CD4-positive, alpha-beta memory T cell (primary cell): Measurements from ENCODE around the gene FAM131C. TPM values are rescaled to one million over a fixed set of nuclear protein-coding genes. Genes with fewer than 3 reads are reported as not detected.

ENCODE experiments used
- CTCF ChIA-PET: fragments of 350-600 bp; sonication (Branson Sonifier 250); formaldehyde crosslinking; loops from one replicate; lab custom pipeline; 2021; ENCODE audit warnings: inconsistent platforms; ENCODE audit not compliant: partially characterized antibody; lab: Charles Lee
- POLR2A ChIA-PET: fragments of 350-600 bp; sonication (Branson Sonifier 250); formaldehyde crosslinking; loops from one replicate; lab custom pipeline; 2021; ENCODE audit not compliant: partially characterized antibody; lab: Charles Lee
- DNase-seq, 5 donors: peaks; one replicate each; pipeline versions ENCODE4 v3.0.0 to v3.0.0-alpha.2; 2020 to 2022; ENCODE audit warnings: mixed read lengths in 1 of 5
- H3K27ac ChIP-seq: one replicate; pipeline ENCODE4 v1.7.0; 2013; ENCODE audit warnings: low read depth, low read length
- H3K27me3 ChIP-seq: 2 replicates; pipeline ENCODE4 v1.7.0; 2013; ENCODE audit warnings: mild to moderate bottlenecking, low read length, moderate library complexity; ENCODE audit not compliant: insufficient read depth
- H3K36me3 ChIP-seq: 2 replicates; pipeline ENCODE4 v1.7.0; 2013; ENCODE audit warnings: mild to moderate bottlenecking, low read length, moderate library complexity; ENCODE audit not compliant: insufficient read depth
- H3K4me1 ChIP-seq: 2 replicates; pipeline ENCODE4 v1.7.0; 2013; ENCODE audit warnings: mild to moderate bottlenecking, low read length, moderate library complexity; ENCODE audit not compliant: insufficient read depth
- H3K4me3 ChIP-seq, 2 donors: one replicate each; pipeline ENCODE4 v1.7.0; 2013; ENCODE audit warnings: low read length in 2 of 2, mild to moderate bottlenecking in 1 of 2
- H3K9me3 ChIP-seq, 2 donors: one replicate each; pipeline ENCODE4 v1.7.0; 2013; ENCODE audit warnings: low read length in 2 of 2, control low read depth in 1 of 2; ENCODE audit not compliant: control insufficient read depth in 1 of 2
- H3K27ac Mint-ChIP-seq, 7 donors: one replicate each; pipeline ENCODE4 v1.8.0; 2020 to 2021; ENCODE audit warnings: mixed read lengths in 7 of 7, mild to moderate bottlenecking in 6 of 7, inconsistent platforms in 3 of 7, moderate library complexity in 3 of 7
- H3K27me3 Mint-ChIP-seq, 2 donors: one replicate each; pipeline ENCODE4 v1.8.0; 2020 to 2021; ENCODE audit warnings: mixed read lengths in 2 of 2
- H3K36me3 Mint-ChIP-seq, 2 donors: one replicate each; pipeline ENCODE4 v1.8.0; 2020 to 2021; ENCODE audit warnings: mixed read lengths in 2 of 2, inconsistent platforms in 1 of 2, mild to moderate bottlenecking in 1 of 2
- H3K4me1 Mint-ChIP-seq, 4 donors: one replicate each; pipeline ENCODE4 v1.8.0; 2020 to 2021; ENCODE audit warnings: mixed read lengths in 4 of 4, mild to moderate bottlenecking in 1 of 4
- H3K4me3 Mint-ChIP-seq, 8 donors: one replicate each; pipeline ENCODE4 v1.8.0; 2020 to 2021; ENCODE audit warnings: mixed read lengths in 8 of 8, mild to moderate bottlenecking in 7 of 8, moderate library complexity in 6 of 8, inconsistent platforms in 3 of 8
- H3K9me3 Mint-ChIP-seq, 8 donors: one replicate each; pipeline ENCODE4 v1.8.0; 2020 to 2021; ENCODE audit warnings: mixed read lengths in 8 of 8, mild to moderate bottlenecking in 5 of 8, inconsistent platforms in 3 of 8, moderate library complexity in 1 of 8
- intact Hi-C: fragments of 100-400 bp; cut with micrococcal nuclease; formaldehyde crosslinking; loops from one replicate; pipeline ENCODE4 v1.15.1; 2023
- polyA plus RNA-seq, 2 donors: library from polyadenylated mRNA; unstranded; fragments of 300-500 nt; fragmentation: Illumina TruSeq; gene quantifications; one replicate each; pipeline ENCODE4 v1.2.3, GENCODE V29; 2021
- total RNA-seq, 2 experiments: library from RNA; stranded (reverse); gene quantifications; one replicate each; pipeline ENCODE4 v1.2.3, GENCODE V29; 2021

The FAM131C gene
- total and polyA plus RNA-seq, 4 experiments from 2014 or later, result 0.11 TPM; not detected in 3

- H3K4me1 Mint-ChIP-seq, result peaks cover 14 to 39% (median 25%) of the 10 kb centered on the region in 4 donors
- Histone ChIP-seq H3K27me3 (peaks cover 7% of the 10 kb centered on the region), H3K27ac (no peak overlapping the region), H3K4me1 (peaks cover 27% of the 10 kb centered on the region), H3K4me3 (no peak overlapping the region), H3K9me3 (no peaks in the 10 kb centered on the region), H3K36me3 (no peaks in the 10 kb centered on the region)
- no peak overlapping the region for H3K27ac Mint-ChIP-seq
- DNase-seq, result no peak
- CTCF ChIA-PET, result interaction anchor here (0.7 to 4.0 kb wide), 6 partner anchors 8 to 173 kb away, joined by 3 to 18 read pairs (median 4); no protein-coding TSS in a partner anchor
- H3K36me3 Mint-ChIP-seq, result no peaks in the 10 kb centered on the region
- peaks cover 0 to 2% (median 0%) of the 10 kb centered on the region in 8 donors for H3K9me3 Mint-ChIP-seq
- peak overlapping the region in 1 of 8 donors; percentile 15 for H3K4me3 Mint-ChIP-seq
- POLR2A ChIA-PET, result interaction anchor here (2.1 kb wide), 1 partner anchor 8 kb away, joined by 7 read pairs; no protein-coding TSS in a partner anchor
- peaks cover 6 to 11% of the 10 kb centered on the region in 2 donors for H3K27me3 Mint-ChIP-seq
- intact Hi-C loops, result no loop called here
Measured at GRCh38 chr1:16070640-16071355, 2.7 kb downstream of the FAM131C start.

DNA sequence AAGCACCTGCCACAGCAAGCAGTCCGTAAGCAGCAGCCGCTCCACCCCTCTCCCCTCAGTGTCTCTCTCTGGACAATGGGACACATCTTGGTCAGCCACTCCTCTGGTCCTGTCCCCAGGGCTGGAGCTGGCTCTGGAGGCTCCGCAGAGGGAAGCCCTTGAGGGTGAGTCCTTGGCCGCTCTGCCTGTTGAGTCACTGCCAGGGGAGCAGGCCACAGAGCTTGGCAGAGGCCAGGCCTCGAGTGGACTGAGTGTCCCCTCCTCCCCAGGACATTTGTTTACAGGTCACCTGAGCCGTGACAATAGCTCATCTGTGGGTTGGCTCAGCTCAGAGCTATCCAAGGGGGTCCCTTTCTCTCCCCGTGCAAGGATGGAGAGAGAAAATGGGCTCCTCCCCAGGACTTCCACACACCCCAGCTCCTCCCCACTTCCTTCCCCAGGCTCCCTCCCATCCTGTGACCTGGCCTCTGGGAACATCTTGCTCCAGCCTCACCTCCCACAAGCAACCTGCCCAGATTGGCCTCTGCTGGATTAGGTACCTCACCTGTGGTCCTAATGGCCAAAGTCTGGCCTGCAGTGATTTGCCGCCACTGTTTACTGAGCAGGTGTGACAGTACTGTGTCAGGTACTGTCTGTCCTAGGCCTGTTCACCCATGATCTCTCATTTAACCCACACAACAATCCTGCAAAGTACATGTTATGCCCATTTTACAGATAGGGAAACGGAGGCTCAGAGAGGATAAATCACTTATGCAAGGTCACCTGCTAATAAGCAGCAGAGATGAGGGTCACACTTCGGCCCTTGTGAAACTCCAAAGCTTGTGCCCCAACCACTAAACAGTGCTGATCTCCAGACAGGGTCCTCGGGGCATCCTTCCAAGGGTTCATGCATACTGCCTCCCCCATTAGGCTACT, 4.8 kb downstream of the FAM131C start:
- POLR2A ChIA-PET, result no interaction called here

GRCh38 chr1:16067933-16068332, 5.5 kb downstream of the FAM131C start:
- CTCF ChIA-PET, result interaction anchor here (3.1 kb wide), 1 partner anchor 11 kb away, joined by 18 read pairs; no protein-coding TSS in a partner anchor
- peaks cover 16 to 49% (median 33%) of the 10 kb centered on the region in 4 donors for H3K4me1 Mint-ChIP-seq
- intact Hi-C loops, result no loop called here

More for the DNA sequence above, 4.8 kb downstream of the FAM131C start:
- no peaks in the 10 kb centered on the region for H3K27me3 ChIP-seq
- Mint-ChIP-seq H3K27ac (no peak overlapping the region), H3K9me3 (peaks cover 0 to 2% (median 0%) of the 10 kb centered on the region in 8 donors), H3K27me3 (peaks cover 1 to 4% of the 10 kb centered on the region in 2 donors), H3K4me1 (peaks cover 16 to 50% (median 33%) of the 10 kb centered on the region in 4 donors), H3K4me3 (no peak overlapping the region), H3K36me3 (no peaks in the 10 kb centered on the region)
- peaks cover 31% of the 10 kb centered on the region for H3K4me1 ChIP-seq
- H3K4me3 ChIP-seq, result no peak overlapping the region
- no peaks in the 10 kb centered on the region for H3K36me3 ChIP-seq
- H3K27ac ChIP-seq, result no peak overlapping the region
- intact Hi-C loops, result no loop called here
- H3K9me3 ChIP-seq, result no peaks in the 10 kb centered on the region
- no peak for DNase-seq
- CTCF ChIA-PET, result interaction anchor here (1.9 to 3.1 kb wide), 2 partner anchors 11 to 170 kb away, joined by 4 to 18 read pairs; no protein-coding TSS in a partner anchor

GRCh38 chr1:16067127-16067768, 6.2 kb downstream of the FAM131C start:
- H3K27ac Mint-ChIP-seq, result peak overlapping the region in 1 of 7 donors; percentile 41
- CTCF ChIA-PET, result interaction anchor here (1.0 to 1.3 kb wide), 2 partner anchors 13 to 253 kb away, joined by 3 to 4 read pairs; no protein-coding TSS in a partner anchor
- peaks cover 16 to 49% (median 33%) of the 10 kb centered on the region in 4 donors for H3K4me1 Mint-ChIP-seq

More at GRCh38 chr1:16067933-16068332, 5.5 kb downstream of the FAM131C start:
- POLR2A ChIA-PET, result no interaction called here
- no peak overlapping the region for H3K4me3 Mint-ChIP-seq
- peaks cover 1 to 4% of the 10 kb centered on the region in 2 donors for H3K27me3 Mint-ChIP-seq
- H3K27ac Mint-ChIP-seq, result no peak overlapping the region
- Histone ChIP-seq H3K36me3 (no peaks in the 10 kb centered on the region), H3K27ac (no peak overlapping the region), H3K9me3 (no peaks in the 10 kb centered on the region), H3K4me1 (peaks cover 30% of the 10 kb centered on the region), H3K4me3 (no peak overlapping the region), H3K27me3 (no peaks in the 10 kb centered on the region)
- DNase-seq, result no peak
- no peaks in the 10 kb centered on the region for H3K36me3 Mint-ChIP-seq
- H3K9me3 Mint-ChIP-seq, result peaks cover 0 to 2% (median 0%) of the 10 kb centered on the region in 8 donors

DNA sequence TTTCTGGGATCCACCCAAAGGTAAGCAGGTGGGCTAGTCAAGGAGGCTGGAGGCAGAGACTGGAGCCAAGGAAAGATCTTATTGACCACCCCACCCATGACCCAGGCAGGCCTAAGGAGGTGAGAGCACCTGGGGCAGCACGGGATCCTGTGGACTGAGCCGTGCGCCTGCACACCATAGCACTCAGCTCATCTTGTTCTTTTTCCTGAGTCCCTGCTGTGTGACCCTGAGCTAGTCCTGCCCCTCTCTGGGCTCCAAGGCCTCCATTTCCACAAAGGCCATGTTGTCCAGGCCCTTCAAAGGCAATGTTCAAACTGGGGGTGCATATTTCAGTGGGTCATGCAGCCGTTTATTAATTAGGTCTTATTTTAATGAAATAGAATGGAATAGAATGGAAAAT, 7.2 kb downstream of the FAM131C start:
- intact Hi-C loops, result no loop called here
- no peaks in the 10 kb centered on the region for H3K9me3 ChIP-seq
- ChIA-PET POLR2A (no interaction called here), CTCF (interaction anchor here (0.8 to 1.3 kb wide), 3 partner anchors 14 to 252 kb away, joined by 3 to 4 read pairs (median 3); no protein-coding TSS in a partner anchor)
- Mint-ChIP-seq H3K4me3 (no peak overlapping the region), H3K36me3 (no peaks in the 10 kb centered on the region), H3K4me1 (peaks cover 16 to 42% (median 30%) of the 10 kb centered on the region in 4 donors), H3K27me3 (peaks cover 1 to 4% of the 10 kb centered on the region in 2 donors), H3K27ac (no peak overlapping the region), H3K9me3 (peaks cover 0 to 2% (median 0%) of the 10 kb centered on the region in 8 donors)
- H3K36me3 ChIP-seq, result no peaks in the 10 kb centered on the region
- H3K27ac ChIP-seq, result no peak overlapping the region
- peaks cover 30% of the 10 kb centered on the region for H3K4me1 ChIP-seq
- no peaks in the 10 kb centered on the region for H3K27me3 ChIP-seq
- no peak for DNase-seq
- H3K4me3 ChIP-seq, result no peak overlapping the region

More at GRCh38 chr1:16067127-16067768, 6.2 kb downstream of the FAM131C start:
- Mint-ChIP-seq H3K4me3 (no peak overlapping the region), H3K27me3 (peaks cover 1 to 4% of the 10 kb centered on the region in 2 donors), H3K9me3 (peaks cover 0 to 2% (median 0%) of the 10 kb centered on the region in 8 donors), H3K36me3 (no peaks in the 10 kb centered on the region)
- Histone ChIP-seq H3K4me1 (peaks cover 30% of the 10 kb centered on the region), H3K4me3 (no peak overlapping the region), H3K27ac (no peak overlapping the region), H3K36me3 (no peaks in the 10 kb centered on the region), H3K9me3 (no peaks in the 10 kb centered on the region), H3K27me3 (no peaks in the 10 kb centered on the region)
- DNase-seq, result no peak
- intact Hi-C loops, result no loop called here
- POLR2A ChIA-PET, result no interaction called here

DNA sequence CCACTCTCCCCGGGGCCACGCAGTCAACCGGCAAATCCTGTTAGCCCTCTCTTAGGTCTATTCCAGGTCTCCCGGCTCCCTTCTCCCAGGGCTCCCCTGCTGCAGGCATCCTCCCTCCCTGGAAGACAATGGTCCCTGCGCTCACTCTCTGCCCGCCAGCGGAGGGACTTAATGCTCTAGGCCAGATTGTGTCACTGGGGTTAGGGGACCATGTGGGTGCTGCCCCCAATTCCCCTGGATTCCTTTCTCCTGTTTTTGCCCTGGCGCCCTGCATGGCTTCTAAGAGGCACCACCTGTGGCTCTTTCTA, 8.2 kb downstream of the FAM131C start:
- ChIA-PET POLR2A (no interaction called here), CTCF (no interaction called here)
- no peaks in the 10 kb centered on the region for H3K9me3 ChIP-seq
- H3K27ac ChIP-seq, result no peak overlapping the region
- Mint-ChIP-seq H3K4me1 (peaks cover 13 to 32% (median 24%) of the 10 kb centered on the region in 4 donors), H3K4me3 (no peak overlapping the region), H3K27ac (peak overlapping the region in 1 of 7 donors; percentile 24), H3K36me3 (no peaks in the 10 kb centered on the region), H3K9me3 (peaks cover 0 to 2% (median 0%) of the 10 kb centered on the region in 8 donors), H3K27me3 (peaks cover 1 to 4% of the 10 kb centered on the region in 2 donors)
- DNase-seq, result no peak
- no peaks in the 10 kb centered on the region for H3K27me3 ChIP-seq
- H3K36me3 ChIP-seq, result no peaks in the 10 kb centered on the region
- intact Hi-C loops, result no loop called here
- H3K4me3 ChIP-seq, result no peak overlapping the region
- peaks cover 20% of the 10 kb centered on the region for H3K4me1 ChIP-seq
